GM12878 (cell line): ENCODE measurements around the gene LRRC7. TPM values are rescaled to one million over a fixed set of nuclear protein-coding genes. Genes with fewer than 3 reads are reported as not detected.

ENCODE experiments used
- ATAC-seq: fragments of 200-7000 bp; cut with Tn5 transposase; 3 replicates; pipeline ENCODE4 v1.9.1; 2020; ENCODE audit warnings: mild to moderate bottlenecking, moderate library complexity
- BruUV-seq: library from RNA; stranded (reverse); fragments of 400-500 nt; replicated peaks from 2 replicates; lab custom pipeline; 2021; lab: Mats Ljungman, UMichigan
- CTCF ChIA-PET: fragments of 300-600 bp; sonication (Branson Sonifier 250); formaldehyde crosslinking; extraction: SDS; loops from one replicate; lab custom pipeline; 2021; ENCODE audit warnings: inconsistent platforms; lab: Yijun Ruan, JAX
- POLR2A ChIA-PET: fragments of 350-600 bp; formaldehyde crosslinking; extraction: SDS; loops from one replicate; lab custom pipeline; 2021; ENCODE audit warnings: inconsistent platforms; lab: Charles Lee
- RAD21 ChIA-PET: fragments of 300-600 bp; sonication (Branson Sonifier 250); formaldehyde crosslinking; loops from one replicate; lab custom pipeline; 2023; ENCODE audit warnings: antibody characterized with exemption; ENCODE audit not compliant: unreplicated experiment; lab: Charles Lee
- SMC1A ChIA-PET: fragments of 300-600 bp; sonication (Branson Sonifier 250); formaldehyde crosslinking; loops from one replicate; lab custom pipeline; 2023; ENCODE audit not compliant: unreplicated experiment, uncharacterized antibody; lab: Charles Lee
- DNase-seq: peaks from one replicate; pipeline ENCODE4 v3.0.0-alpha.2; 2011; ENCODE audit warnings: low read depth, low spot score
- FAIRE-seq: peaks from 3 replicates; lab custom pipeline; 2011; peaks lifted over from hg19 to GRCh38; lab: Jason Lieb, UNC
- H2AFZ ChIP-seq: 2 replicates; pipeline ENCODE4 v1.6.0; 2011; ENCODE audit warnings: low read depth, low read length, control low read depth; ENCODE audit not compliant: control insufficient read depth
- H3K27ac ChIP-seq: 2 replicates; pipeline ENCODE4 v1.5.1; 2011; ENCODE audit warnings: control low read depth; ENCODE audit not compliant: control insufficient read depth, insufficient read depth
- H3K27me3 ChIP-seq, 2 experiments: replicated peaks in 1 of 2; 2 replicates each; pipeline versions ENCODE4 v1.6.0 to v1.6.1; 2011; ENCODE audit warnings: low read length in 1 of 2; ENCODE audit not compliant: control insufficient read depth in 2 of 2, insufficient read depth in 2 of 2
- H3K36me3 ChIP-seq, 2 experiments: 2 replicates each; pipeline ENCODE4 v1.5.1; 2011; ENCODE audit warnings: low read length in 1 of 2; ENCODE audit not compliant: control insufficient read depth in 2 of 2, insufficient read depth in 2 of 2
- H3K4me1 ChIP-seq: 2 replicates; pipeline ENCODE4 v1.6.1; 2011; ENCODE audit warnings: mild to moderate bottlenecking, low read length, moderate library complexity, mixed read lengths; ENCODE audit not compliant: control insufficient read depth, insufficient read depth
- H3K4me2 ChIP-seq: 2 replicates; pipeline ENCODE4 v1.6.0; 2011; ENCODE audit warnings: control low read depth; ENCODE audit not compliant: control insufficient read depth, insufficient read depth
- H3K4me3 ChIP-seq: fragments of 200-600 bp; sonication (generic); 2 replicates; pipeline ENCODE4 v1.5.1; 2016
- H3K79me2 ChIP-seq: 2 replicates; pipeline ENCODE4 v1.6.0; 2011; ENCODE audit warnings: low read length; ENCODE audit not compliant: control insufficient read depth, insufficient read depth
- H3K9ac ChIP-seq: 2 replicates; pipeline ENCODE4 v1.8.0; 2011; ENCODE audit warnings: low read length, control low read depth, mixed read lengths; ENCODE audit not compliant: control insufficient read depth, insufficient read depth
- H3K9me3 ChIP-seq: replicated peaks from 3 replicates; pipeline ENCODE4 v1.5.1; 2011; ENCODE audit warnings: mild to moderate bottlenecking, low read length; ENCODE audit not compliant: control insufficient read depth, insufficient read depth
- H4K20me1 ChIP-seq: 2 replicates; pipeline ENCODE4 v1.6.0; 2011; ENCODE audit not compliant: control insufficient read depth, insufficient read depth
- BHLHE40 ChIP-seq, 2 experiments: fragments of 450-650 bp in 1 of 2; IDR thresholded peaks; 2 replicates each; pipeline ENCODE4 v1.6.1; 2011 to 2017; ENCODE audit warnings: low read depth in 2 of 2, borderline replicate concordance in 1 of 2, improper control_type of control experiment in 1 of 2, low read length in 1 of 2, mild to moderate bottlenecking in 1 of 2
- BMI1 ChIP-seq: fragments of 450-650 bp; IDR thresholded peaks from 2 replicates; pipeline ENCODE4 v1.6.1; 2016; ENCODE audit warnings: mild to moderate bottlenecking, moderate library complexity, borderline replicate concordance
- BRCA1 ChIP-seq: IDR thresholded peaks from 2 replicates; pipeline ENCODE4 v1.6.1; 2011; ENCODE audit warnings: low read depth, low read length, improper control_type of control experiment
- EP300 ChIP-seq, 2 experiments: fragments of 150-350 bp in 1 of 2; IDR thresholded peaks; 2 replicates each; pipeline ENCODE4 v1.6.1; 2011 to 2012; ENCODE audit warnings: low read depth in 2 of 2, low read length in 2 of 2, borderline replicate concordance in 1 of 2, improper control_type of control experiment in 1 of 2, inconsistent platforms in 1 of 2; ENCODE audit not compliant: control insufficient read depth in 1 of 2
- ETV6 ChIP-seq, 2 experiments: fragments of 450-650 bp in 1 of 2; IDR thresholded peaks in 1 of 2; conservative IDR thresholded peaks in 1 of 2; 2 replicates each; pipeline ENCODE4 v1.6.1; 2014; ENCODE audit warnings: antibody characterized with exemption in 1 of 2, borderline replicate concordance in 1 of 2, low read depth in 1 of 2, mild to moderate bottlenecking in 1 of 2, moderate library complexity in 1 of 2
- KLF5 ChIP-seq: fragments of 450-650 bp; IDR thresholded peaks from 2 replicates; pipeline ENCODE4 v1.6.1; 2014; ENCODE audit warnings: mild to moderate bottlenecking; ENCODE audit not compliant: partially characterized antibody
- MTA3 ChIP-seq: IDR thresholded peaks from 2 replicates; pipeline ENCODE4 v1.6.1; 2012; ENCODE audit warnings: low read length, inconsistent platforms, borderline replicate concordance
- RUNX3 ChIP-seq: IDR thresholded peaks from 2 replicates; pipeline ENCODE4 v1.6.1; 2012; ENCODE audit warnings: low read length, inconsistent platforms
- ZNF274 ChIP-seq: IDR thresholded peaks from one replicate; pipeline ENCODE4 v1.8.0; 2011; ENCODE audit not compliant: insufficient read length, insufficient read depth
- in situ Hi-C: fragments of 300-500 bp; cut with MboI; formaldehyde crosslinking; loops from 9 replicates; pipeline ENCODE4 v1.14.3; 2018; ENCODE audit warnings: mixed read lengths
- intact Hi-C: fragments of 100-400 bp; cut with micrococcal nuclease; formaldehyde crosslinking; loops from one replicate; pipeline ENCODE4 v1.14.2; 2022; ENCODE audit not compliant: unreplicated experiment
- polyA plus RNA-seq, 11 experiments: library from polyadenylated mRNA; depleted of rRNA in 4 of 11; unstranded in 6 of 11; stranded (reverse) in 5 of 11; fragments of >200 nt; fragmentation: Nextera tagmentation in 4 of 11; fragmentation: Illumina TruSeq in 1 of 11; extraction: Ambion mirVana in 4 of 11; extraction: Trizol in 1 of 11; gene quantifications; 1 replicate in 1 of 11; 2 replicates in 10 of 11; pipeline versions ENCODE4 v1.2.1 to v1.2.3, GENCODE V29; 2011 to 2016; ENCODE audit warnings: inconsistent platforms in 2 of 11, missing spikeins in 2 of 11, low read depth in 1 of 11
- total RNA-seq, 4 experiments: library from RNA; depleted of rRNA in 3 of 4; stranded (reverse); fragments of >200 nt in 3 of 4; fragmentation: Illumina TruSeq in 1 of 4; extraction: Trizol in 1 of 4; gene quantifications; 2 replicates each; pipeline versions ENCODE4 v1.2.1 to v1.2.3, GENCODE V29; 2013 to 2021
- TF ChIP-seq, protein P1 (sequence below): fragments of 450-650 bp; IDR thresholded peaks from 2 replicates; pipeline ENCODE4 v1.6.1; 2017; ENCODE audit warnings: mild to moderate bottlenecking, low read depth, inconsistent platforms; ENCODE audit not compliant: poor library complexity, severe bottlenecking
- TF ChIP-seq, protein P2 (sequence below): fragments of 450-650 bp; IDR thresholded peaks from 2 replicates; pipeline ENCODE4 v1.6.1; 2016; ENCODE audit warnings: mild to moderate bottlenecking
- TF ChIP-seq, protein P3 (sequence below): fragments of 450-650 bp; IDR thresholded peaks from 2 replicates; pipeline ENCODE4 v1.6.1; 2018; ENCODE audit warnings: borderline replicate concordance, mild to moderate bottlenecking; ENCODE audit not compliant: partially characterized antibody

The LRRC7 gene
- total and polyA plus RNA-seq, 10 of the 15 experiments (the other 5 are each of a cell fraction or from before 2014, with no cell fraction given), result 0.05 to 1.4 (median 0.24) TPM; not detected in 5

DNA sequence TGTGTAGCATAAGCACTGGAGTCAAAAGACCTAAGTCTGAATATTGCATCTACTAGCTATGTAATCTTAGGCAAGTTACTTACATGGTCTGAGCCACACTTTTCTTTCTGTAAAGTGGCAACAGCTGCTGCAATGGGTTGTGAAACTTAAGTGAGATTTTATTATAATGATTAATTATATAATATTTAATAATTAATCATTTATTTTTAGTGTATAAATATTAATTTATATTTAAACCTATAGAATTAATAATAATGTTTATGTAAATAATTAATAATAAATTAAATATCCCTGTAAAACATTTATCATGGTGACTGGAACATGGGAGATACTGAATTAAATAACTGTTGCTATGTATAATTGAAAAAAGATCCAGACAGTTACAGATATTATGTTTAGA is 457.3 kb downstream of the LRRC7 start (continued):
- no peak for TF ChIP-seq KLF5
- TF ChIP-seq, protein P1, sequence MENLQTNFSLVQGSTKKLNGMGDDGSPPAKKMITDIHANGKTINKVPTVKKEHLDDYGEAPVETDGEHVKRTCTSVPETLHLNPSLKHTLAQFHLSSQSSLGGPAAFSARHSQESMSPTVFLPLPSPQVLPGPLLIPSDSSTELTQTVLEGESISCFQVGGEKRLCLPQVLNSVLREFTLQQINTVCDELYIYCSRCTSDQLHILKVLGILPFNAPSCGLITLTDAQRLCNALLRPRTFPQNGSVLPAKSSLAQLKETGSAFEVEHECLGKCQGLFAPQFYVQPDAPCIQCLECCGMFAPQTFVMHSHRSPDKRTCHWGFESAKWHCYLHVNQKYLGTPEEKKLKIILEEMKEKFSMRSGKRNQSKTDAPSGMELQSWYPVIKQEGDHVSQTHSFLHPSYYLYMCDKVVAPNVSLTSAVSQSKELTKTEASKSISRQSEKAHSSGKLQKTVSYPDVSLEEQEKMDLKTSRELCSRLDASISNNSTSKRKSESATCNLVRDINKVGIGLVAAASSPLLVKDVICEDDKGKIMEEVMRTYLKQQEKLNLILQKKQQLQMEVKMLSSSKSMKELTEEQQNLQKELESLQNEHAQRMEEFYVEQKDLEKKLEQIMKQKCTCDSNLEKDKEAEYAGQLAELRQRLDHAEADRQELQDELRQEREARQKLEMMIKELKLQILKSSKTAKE, result no peak
- TF ChIP-seq EP300 (IDR thresholded peaks at IDR 0.05; ENCODE audit: borderline replicate concordance in 1 of 2, control insufficient read depth in 1 of 2, low read depth in 2 of 2, low read length in 2 of 2), result no peak
- no peak for TF ChIP-seq RUNX3
- no peak for TF ChIP-seq BHLHE40 (IDR thresholded peaks at IDR 0.05; ENCODE audit: borderline replicate concordance in 1 of 2, low read depth in 2 of 2, low read length in 1 of 2)
- no peak for TF ChIP-seq ZNF274
- TF ChIP-seq ETV6 (conservative IDR thresholded peaks at IDR 0.05 in 1 of 2, IDR thresholded peaks at IDR 0.05 in 1 of 2; ENCODE audit: borderline replicate concordance in 1 of 2, low read depth in 1 of 2), result no peak
- TF ChIP-seq BMI1, result no peak
- TF ChIP-seq MTA3, result no peak
- TF ChIP-seq, all 136 proteins: peak for 0

DNA sequence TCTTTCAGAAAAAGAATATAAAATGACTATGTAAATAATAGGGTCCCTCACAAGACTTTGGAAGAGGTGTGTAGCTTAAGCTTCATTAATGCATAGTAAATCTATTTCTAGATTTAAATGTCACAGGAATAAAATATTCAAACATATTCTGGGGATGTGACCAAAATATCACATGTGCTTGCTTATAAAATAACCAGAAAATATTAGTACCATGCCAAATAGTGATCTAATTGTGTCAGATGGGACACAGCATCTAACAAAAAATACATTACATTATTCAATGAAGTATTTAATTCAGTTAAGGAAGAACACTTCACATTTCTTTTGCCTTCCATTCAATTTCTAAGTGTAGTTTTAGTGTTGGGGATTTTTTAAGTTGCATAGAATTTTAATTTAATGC is 458.1 kb downstream of the LRRC7 start:
- ChIA-PET SMC1A (interaction anchor here (0.6 to 0.9 kb wide), 3 partner anchors 15 to 213 kb away, joined by 3 to 4 read pairs (median 4); no protein-coding TSS in a partner anchor), RAD21 (interaction anchor here (0.7 to 1.1 kb wide), 2 partner anchors 16 to 513 kb away, joined by 3 to 6 read pairs; no protein-coding TSS in a partner anchor), CTCF (no interaction called here)
- BruUV-seq, result no TSS peak
- no peaks in the 10 kb centered on the region for H4K20me1 ChIP-seq
- H2AFZ ChIP-seq, result no peak overlapping the region
- no peak overlapping the region for H3K27ac ChIP-seq
- TF ChIP-seq, protein P2, sequence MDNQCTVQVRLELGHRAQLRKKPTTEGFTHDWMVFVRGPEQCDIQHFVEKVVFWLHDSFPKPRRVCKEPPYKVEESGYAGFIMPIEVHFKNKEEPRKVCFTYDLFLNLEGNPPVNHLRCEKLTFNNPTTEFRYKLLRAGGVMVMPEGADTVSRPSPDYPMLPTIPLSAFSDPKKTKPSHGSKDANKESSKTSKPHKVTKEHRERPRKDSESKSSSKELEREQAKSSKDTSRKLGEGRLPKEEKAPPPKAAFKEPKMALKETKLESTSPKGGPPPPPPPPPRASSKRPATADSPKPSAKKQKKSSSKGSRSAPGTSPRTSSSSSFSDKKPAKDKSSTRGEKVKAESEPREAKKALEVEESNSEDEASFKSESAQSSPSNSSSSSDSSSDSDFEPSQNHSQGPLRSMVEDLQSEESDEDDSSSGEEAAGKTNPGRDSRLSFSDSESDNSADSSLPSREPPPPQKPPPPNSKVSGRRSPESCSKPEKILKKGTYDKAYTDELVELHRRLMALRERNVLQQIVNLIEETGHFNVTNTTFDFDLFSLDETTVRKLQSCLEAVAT, result no peak
- TF ChIP-seq, protein P3, sequence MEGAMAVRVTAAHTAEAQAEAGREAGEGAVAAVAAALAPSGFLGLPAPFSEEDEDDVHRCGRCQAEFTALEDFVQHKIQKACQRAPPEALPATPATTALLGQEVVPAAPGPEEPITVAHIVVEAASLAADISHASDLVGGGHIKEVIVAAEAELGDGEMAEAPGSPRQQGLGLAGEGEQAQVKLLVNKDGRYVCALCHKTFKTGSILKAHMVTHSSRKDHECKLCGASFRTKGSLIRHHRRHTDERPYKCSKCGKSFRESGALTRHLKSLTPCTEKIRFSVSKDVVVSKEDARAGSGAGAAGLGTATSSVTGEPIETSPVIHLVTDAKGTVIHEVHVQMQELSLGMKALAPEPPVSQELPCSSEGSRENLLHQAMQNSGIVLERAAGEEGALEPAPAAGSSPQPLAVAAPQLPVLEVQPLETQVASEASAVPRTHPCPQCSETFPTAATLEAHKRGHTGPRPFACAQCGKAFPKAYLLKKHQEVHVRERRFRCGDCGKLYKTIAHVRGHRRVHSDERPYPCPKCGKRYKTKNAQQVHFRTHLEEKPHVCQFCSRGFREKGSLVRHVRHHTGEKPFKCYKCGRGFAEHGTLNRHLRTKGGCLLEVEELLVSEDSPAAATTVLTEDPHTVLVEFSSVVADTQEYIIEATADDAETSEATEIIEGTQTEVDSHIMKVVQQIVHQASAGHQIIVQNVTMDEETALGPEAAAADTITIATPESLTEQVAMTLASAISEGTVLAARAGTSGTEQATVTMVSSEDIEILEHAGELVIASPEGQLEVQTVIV, result no peak
- no peak for TF ChIP-seq BRCA1
- TF ChIP-seq, all 136 proteins: peak for 0
- Histone ChIP-seq H3K79me2 (no peaks in the 10 kb centered on the region), H3K36me3 (no peaks in the 10 kb centered on the region), H3K4me2 (no peak overlapping the region), H3K4me3 (no peak overlapping the region), H3K4me1 (no peaks in the 10 kb centered on the region), H3K9me3 (no peaks in the 10 kb centered on the region), H3K27me3 (no peaks in the 10 kb centered on the region), H3K9ac (no peak overlapping the region)
- POLR2A ChIA-PET, result interaction anchor here (0.6 kb wide), 2 partner anchors 11 to 326 kb away, joined by 6 to 13 read pairs; no protein-coding TSS in a partner anchor
- intact Hi-C loops, result no loop called here
- in situ Hi-C loops, result no loop called here
- FAIRE-seq (no peak), DNase-seq (no peak), ATAC-seq (no peak)
